Prostate gland (tissue), 2 donors: ENCODE data around the gene CHTOP. TPM values are rescaled to one million over a fixed set of nuclear protein-coding genes. Genes with fewer than 3 reads are reported as not detected.

Experiments used
- DNase-seq: peaks from one replicate; pipeline ENCODE4 v3.0.0-alpha.2; 2019; ENCODE audit warnings: low spot score
- H3K27ac ChIP-seq, 2 donors: fragments of 200-600 bp; sonication (generic); 2 replicates each; pipeline ENCODE4 v1.5.1; 2017 to 2019
- H3K27me3 ChIP-seq: fragments of 200-600 bp; sonication (generic); replicated peaks from 2 replicates; pipeline ENCODE4 v1.5.1; 2019; ENCODE audit not compliant: insufficient read depth
- H3K36me3 ChIP-seq, 2 donors: fragments of 200-600 bp; sonication (generic); 1 replicate in 1 of 2; 2 replicates in 1 of 2; pipeline versions ENCODE4 v1.5.1 to v1.8.1; 2017 to 2019
- H3K4me1 ChIP-seq: fragments of 200-600 bp; sonication (generic); replicated peaks from 2 replicates; pipeline ENCODE4 v1.5.1; 2019
- H3K4me3 ChIP-seq, 2 donors: fragments of 200-600 bp; sonication (generic); 2 replicates each; pipeline ENCODE4 v1.5.1; 2017 to 2019
- H3K9me3 ChIP-seq: fragments of 200-600 bp; sonication (generic); 2 replicates; pipeline ENCODE4 v1.5.1; 2017
- POLR2A ChIP-seq: fragments of 450-650 bp; IDR thresholded peaks from one replicate; pipeline ENCODE4 v1.6.1; 2016; ENCODE audit warnings: antibody characterized with exemption, mild to moderate bottlenecking
- POLR2AphosphoS5 ChIP-seq: sonication (generic); formaldehyde crosslinking; IDR thresholded peaks from one replicate; pipeline ENCODE4 v1.6.1; 2017; ENCODE audit warnings: antibody characterized with exemption
- whole genome bisulfite sequencing: methylation state at CpG from one replicate; pipeline ENCODE4 v1.1.5; 2018; 5-methylcytosine and 5-hydroxymethylcytosine counted together
- intact Hi-C: fragments of 100-400 bp; cut with DNase I; formaldehyde crosslinking; loops from one replicate; pipeline ENCODE4 v1.14.2; 2022
- total RNA-seq, 2 donors: library from RNA; depleted of rRNA; stranded (reverse); fragments of >200 nt; gene quantifications; one replicate each; pipeline ENCODE4 v1.1.0, GENCODE V29; 2016
- TF ChIP-seq, protein P1 (sequence below), 4 experiments: fragments of 200-600 bp in 2 of 4; fragments of 450-650 bp in 2 of 4; sonication (generic) in 2 of 4; IDR thresholded peaks; 1 replicate in 3 of 4; 2 replicates in 1 of 4; pipeline ENCODE4 v1.5.1; 2016 to 2019; ENCODE audit warnings: antibody characterized with exemption in 4 of 4, mild to moderate bottlenecking in 2 of 4, moderate library complexity in 2 of 4

CHTOP gene
- total RNA-seq, 2 donors from 2014 or later: 60.6 to 74.4 TPM

DNA sequence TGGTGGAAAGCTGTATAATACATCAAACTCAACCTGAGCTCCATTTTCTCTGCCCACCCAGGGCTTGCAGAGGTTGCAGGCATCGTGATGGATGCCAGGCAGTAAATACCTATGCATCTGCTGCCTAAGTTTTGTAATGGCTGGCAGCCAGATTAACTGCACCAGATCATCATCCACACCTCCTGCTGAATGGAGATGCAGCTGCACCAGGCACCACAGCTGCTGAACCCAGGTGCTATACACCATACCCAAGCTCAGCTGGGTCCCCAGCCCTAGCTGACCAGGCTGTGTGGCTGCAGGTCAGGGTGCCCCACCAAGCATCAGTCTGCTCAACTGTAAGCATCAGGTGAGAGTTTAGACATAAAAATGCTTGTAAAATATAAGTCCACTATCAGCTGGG lies 17.9 kb downstream of the CHTOP start:
- no peak for DNase-seq
- H3K4me3 ChIP-seq: no peak overlapping the region
- peaks cover 4% of the 10 kb centered on the region for H3K4me1 ChIP-seq
- no peaks in the 10 kb centered on the region for H3K27me3 ChIP-seq
- no peaks in the 10 kb centered on the region for H3K9me3 ChIP-seq
- TF ChIP-seq POLR2AphosphoS5 (no peak), POLR2A (no peak)
- TF ChIP-seq, protein P1, sequence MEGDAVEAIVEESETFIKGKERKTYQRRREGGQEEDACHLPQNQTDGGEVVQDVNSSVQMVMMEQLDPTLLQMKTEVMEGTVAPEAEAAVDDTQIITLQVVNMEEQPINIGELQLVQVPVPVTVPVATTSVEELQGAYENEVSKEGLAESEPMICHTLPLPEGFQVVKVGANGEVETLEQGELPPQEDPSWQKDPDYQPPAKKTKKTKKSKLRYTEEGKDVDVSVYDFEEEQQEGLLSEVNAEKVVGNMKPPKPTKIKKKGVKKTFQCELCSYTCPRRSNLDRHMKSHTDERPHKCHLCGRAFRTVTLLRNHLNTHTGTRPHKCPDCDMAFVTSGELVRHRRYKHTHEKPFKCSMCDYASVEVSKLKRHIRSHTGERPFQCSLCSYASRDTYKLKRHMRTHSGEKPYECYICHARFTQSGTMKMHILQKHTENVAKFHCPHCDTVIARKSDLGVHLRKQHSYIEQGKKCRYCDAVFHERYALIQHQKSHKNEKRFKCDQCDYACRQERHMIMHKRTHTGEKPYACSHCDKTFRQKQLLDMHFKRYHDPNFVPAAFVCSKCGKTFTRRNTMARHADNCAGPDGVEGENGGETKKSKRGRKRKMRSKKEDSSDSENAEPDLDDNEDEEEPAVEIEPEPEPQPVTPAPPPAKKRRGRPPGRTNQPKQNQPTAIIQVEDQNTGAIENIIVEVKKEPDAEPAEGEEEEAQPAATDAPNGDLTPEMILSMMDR (IDR thresholded peaks at IDR 0.05): no peak
- no peaks in the 10 kb centered on the region for H3K36me3 ChIP-seq
- intact Hi-C loops: no loop called here
- WGBS: 30% methylated on average over 1 of the region's 1 CpG
- H3K27ac ChIP-seq: no peak overlapping the region

DNA sequence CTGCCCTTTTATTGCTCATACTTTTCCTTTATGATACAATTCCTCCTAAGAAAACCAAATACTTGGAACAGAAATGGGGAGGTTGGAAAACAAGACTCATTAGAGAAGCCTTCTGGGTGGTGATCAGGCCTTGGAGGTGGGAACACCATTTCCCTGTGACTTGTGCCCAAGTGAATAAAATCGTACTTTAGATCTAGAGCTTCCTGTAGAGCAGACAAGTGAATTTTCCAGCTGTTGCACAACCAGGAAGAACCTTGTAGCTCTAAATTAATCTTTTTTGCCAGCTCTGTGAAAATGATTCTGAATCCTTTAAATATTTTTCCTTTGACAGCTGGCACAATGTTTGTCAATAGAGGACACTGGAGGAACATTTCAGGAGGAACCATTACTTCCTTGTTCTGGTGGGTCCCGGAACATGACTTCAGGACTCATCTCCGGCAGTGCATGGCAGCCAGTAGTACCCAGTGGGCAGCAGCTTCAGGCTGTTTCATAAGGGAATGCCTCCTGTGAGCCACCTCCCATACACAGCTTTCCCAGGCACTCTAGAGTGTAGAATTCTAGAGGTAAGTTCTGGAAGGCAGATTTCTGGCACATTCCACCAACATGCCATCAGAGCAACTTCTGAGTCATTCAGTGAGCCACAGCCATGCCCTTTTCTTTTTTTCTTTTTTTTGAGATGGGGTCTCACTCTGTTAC lies 19.1 kb downstream of the CHTOP start:
- no peaks in the 10 kb centered on the region for H3K36me3 ChIP-seq
- no peak for DNase-seq
- intact Hi-C loops: no loop called here
- H3K4me1 ChIP-seq: peaks cover 4% of the 10 kb centered on the region
- no peaks in the 10 kb centered on the region for H3K9me3 ChIP-seq
- peak overlapping the region; percentile 28 to 47 for H3K27ac ChIP-seq
- no peak overlapping the region for H3K4me3 ChIP-seq
- WGBS: 55% methylated on average over 3 of the region's 3 CpGs
- TF ChIP-seq, protein P1 (IDR thresholded peaks at IDR 0.05): no peak
- TF ChIP-seq POLR2AphosphoS5: peak; percentile 39
- no peaks in the 10 kb centered on the region for H3K27me3 ChIP-seq

DNA sequence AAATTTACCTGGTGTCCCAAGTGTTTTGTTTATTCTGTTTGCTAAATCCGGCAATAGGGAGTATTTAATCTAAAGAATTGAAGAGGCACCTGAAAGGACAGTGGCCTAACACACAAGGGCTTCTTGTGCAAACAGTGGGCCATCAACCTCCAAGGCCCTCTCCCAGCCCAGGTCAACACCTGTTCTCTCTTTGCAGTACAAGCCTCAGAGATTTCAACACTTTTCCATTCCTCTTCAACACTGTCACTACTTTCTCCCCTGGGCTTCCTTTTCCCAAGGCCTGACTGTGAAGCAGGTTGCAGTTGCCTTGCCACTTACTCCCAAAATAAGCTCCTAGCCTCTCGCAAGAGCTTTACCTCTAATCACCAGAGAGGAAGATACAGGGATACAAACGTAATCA lies 21.5 kb downstream of the CHTOP start:
- intact Hi-C loops: no loop called here
- H3K27me3 ChIP-seq: no peaks in the 10 kb centered on the region
- WGBS: 78% methylated on average over 3 of the region's 3 CpGs

DNA sequence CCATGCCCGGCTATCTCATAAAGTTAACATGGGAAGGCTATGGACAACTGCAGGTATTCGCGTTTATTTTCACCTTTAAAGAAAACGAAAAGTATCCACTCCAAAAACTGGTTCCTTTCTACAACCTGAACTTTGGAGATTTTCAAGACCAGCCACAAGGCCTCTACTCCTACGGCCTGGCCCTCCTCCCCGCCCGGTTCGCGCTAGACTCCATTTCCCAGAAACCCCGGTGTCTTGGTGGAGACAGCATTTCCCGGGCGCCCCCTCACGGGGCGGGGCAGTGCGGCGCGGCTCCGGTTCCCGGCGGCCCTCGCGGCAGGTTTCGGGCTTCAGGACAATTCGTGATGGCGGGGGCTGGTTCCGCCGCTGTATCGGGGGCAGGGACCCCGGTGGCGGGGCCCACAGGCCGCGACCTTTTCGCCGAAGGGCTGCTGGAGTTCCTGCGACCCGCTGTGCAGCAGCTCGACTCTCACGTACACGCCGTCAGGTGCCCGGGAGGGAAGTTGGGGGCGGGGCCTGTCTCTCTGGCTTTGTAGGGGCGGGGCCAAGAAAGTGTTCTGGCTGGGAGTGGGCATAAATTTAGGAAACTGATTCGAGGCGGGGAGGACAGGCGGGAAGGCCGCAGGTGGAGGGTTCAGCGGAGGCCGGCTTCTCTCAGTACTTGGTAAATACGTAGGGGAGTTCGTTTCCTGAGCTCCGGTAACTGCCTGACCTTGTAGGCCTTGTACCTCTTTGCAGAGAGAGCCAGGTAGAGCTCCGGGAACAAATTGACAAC lies 24.7 kb downstream of the CHTOP start, which contains the start of gene SNAPIN:
TSS of gene SNAPIN (plus strand) at position 304 of the 775 bp plus-strand sequence. CDS start at position 345, 41 bp downstream.
- H3K36me3 ChIP-seq: peaks cover 0 to 6% of the 10 kb centered on the region in 2 donors
- H3K4me3 ChIP-seq: peak within 1 kb of the TSS; percentile 67 to 69
- H3K9me3 ChIP-seq: no peaks in the 10 kb centered on the region
- H3K4me1 ChIP-seq: no peaks in the 10 kb centered on the region
- no peaks in the 10 kb centered on the region for H3K27me3 ChIP-seq
- peak; percentile 87 for DNase-seq
- intact Hi-C loops: loop anchor here (2.0 kb wide), 1 partner anchor 24 kb away; the partner anchor contains the start of gene CHTOP
- H3K27ac ChIP-seq: peak within 1 kb of the TSS; percentile 96
- peak; percentile 91 for TF ChIP-seq POLR2AphosphoS5
- TF ChIP-seq, protein P1 (IDR thresholded peaks at IDR 0.05): peak in 2 of 4 experiments; percentile 31 to 39
- TF ChIP-seq POLR2A: peak; percentile 61
- WGBS: 2% methylated on average over 53 of the region's 53 CpGs

More for the DNA sequence above, 21.5 kb downstream of the CHTOP start:
- no peak for TF ChIP-seq POLR2AphosphoS5
- TF ChIP-seq, protein P1 (IDR thresholded peaks at IDR 0.05): no peak
- no peak for TF ChIP-seq POLR2A
- no peak overlapping the region for H3K4me3 ChIP-seq
- no peaks in the 10 kb centered on the region for H3K4me1 ChIP-seq
- no peaks in the 10 kb centered on the region for H3K9me3 ChIP-seq
- H3K36me3 ChIP-seq: no peaks in the 10 kb centered on the region
- no peak for DNase-seq
- H3K27ac ChIP-seq: no peak overlapping the region
